ENCODE data around the gene PRDM12.

Gene PRDM12

DNA sequence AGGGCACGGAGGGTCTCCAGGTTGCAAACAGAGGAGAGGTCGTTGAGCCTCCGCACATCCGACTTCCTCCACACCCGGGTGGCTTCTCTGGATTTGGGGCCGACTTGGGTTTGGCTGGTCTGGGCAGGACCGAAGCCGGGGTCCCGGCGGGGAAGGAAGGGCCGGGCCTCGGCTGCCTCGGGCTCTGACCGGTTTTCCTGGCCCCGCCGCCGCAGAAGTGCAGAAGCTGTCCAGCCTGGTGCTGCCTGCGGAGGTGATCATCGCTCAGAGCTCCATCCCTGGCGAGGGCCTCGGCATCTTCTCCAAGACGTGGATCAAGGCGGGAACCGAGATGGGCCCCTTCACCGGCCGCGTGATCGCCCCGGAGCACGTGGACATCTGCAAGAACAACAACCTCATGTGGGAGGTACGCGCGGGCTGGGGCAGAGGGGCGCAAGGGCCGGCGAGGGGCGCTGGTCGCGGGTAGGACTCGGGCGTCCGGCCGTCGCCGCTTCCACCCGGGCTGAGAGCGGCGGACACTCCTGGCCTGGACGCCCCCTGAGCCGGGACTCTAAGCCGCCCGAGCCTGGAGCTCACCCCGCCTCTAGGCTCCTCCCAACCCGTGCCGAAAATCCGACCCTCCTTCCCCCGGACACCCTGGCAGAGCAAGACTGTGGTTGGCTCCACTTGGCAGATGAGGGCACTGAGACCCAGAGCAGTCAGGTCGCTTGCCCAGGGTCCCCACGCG is 2.2 kb downstream of the PRDM12 start:
- DNase-seq (no peak), ATAC-seq (ENCODE audit: insufficient read depth, low read depth) (no peak)
- no peaks in the 10 kb centered on the region for H3K79me2 ChIP-seq (ENCODE audit: insufficient read depth, low read length)
- H4K20me1 ChIP-seq (ENCODE audit: insufficient read depth, low read length): no peaks in the 10 kb centered on the region
- TF ChIP-seq, protein P1, sequence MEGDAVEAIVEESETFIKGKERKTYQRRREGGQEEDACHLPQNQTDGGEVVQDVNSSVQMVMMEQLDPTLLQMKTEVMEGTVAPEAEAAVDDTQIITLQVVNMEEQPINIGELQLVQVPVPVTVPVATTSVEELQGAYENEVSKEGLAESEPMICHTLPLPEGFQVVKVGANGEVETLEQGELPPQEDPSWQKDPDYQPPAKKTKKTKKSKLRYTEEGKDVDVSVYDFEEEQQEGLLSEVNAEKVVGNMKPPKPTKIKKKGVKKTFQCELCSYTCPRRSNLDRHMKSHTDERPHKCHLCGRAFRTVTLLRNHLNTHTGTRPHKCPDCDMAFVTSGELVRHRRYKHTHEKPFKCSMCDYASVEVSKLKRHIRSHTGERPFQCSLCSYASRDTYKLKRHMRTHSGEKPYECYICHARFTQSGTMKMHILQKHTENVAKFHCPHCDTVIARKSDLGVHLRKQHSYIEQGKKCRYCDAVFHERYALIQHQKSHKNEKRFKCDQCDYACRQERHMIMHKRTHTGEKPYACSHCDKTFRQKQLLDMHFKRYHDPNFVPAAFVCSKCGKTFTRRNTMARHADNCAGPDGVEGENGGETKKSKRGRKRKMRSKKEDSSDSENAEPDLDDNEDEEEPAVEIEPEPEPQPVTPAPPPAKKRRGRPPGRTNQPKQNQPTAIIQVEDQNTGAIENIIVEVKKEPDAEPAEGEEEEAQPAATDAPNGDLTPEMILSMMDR (IDR thresholded peaks at IDR 0.05; ENCODE audit: borderline replicate concordance, extremely low read depth, low read length, poor library complexity, severe bottlenecking): no peak
- TF ChIP-seq EZH2 (IDR thresholded peaks at IDR 0.05; ENCODE audit: borderline replicate concordance, low read depth, low read length, severe bottlenecking): no peak
- no peak overlapping the region for H3K4me3 ChIP-seq (ENCODE audit: low read depth in 1 of 2, low read length in 2 of 2)
- H3K36me3 ChIP-seq (ENCODE audit: insufficient read depth, low read length): no peaks in the 10 kb centered on the region
- H3K27ac ChIP-seq (ENCODE audit: low read length): no peak overlapping the region
- no peak overlapping the region for H3K9ac ChIP-seq (ENCODE audit: low read depth, low read length)
- no peaks in the 10 kb centered on the region for H3K27me3 ChIP-seq (ENCODE audit: insufficient read depth, low read length, poor library complexity)
- H3K9me3 ChIP-seq (ENCODE audit: insufficient read depth, low read length, severe bottlenecking): no peaks in the 10 kb centered on the region
- no peak overlapping the region for H2AFZ ChIP-seq (ENCODE audit: low read depth, low read length)
- H3K4me1 ChIP-seq (ENCODE audit: insufficient read depth, low read length): no peaks in the 10 kb centered on the region
- H3K4me2 ChIP-seq (ENCODE audit: insufficient read depth, low read length): no peak overlapping the region

- H3K4me2 ChIP-seq (ENCODE audit: insufficient read depth, low read length): no peak overlapping the region
- TF ChIP-seq EZH2 (IDR thresholded peaks at IDR 0.05; ENCODE audit: borderline replicate concordance, low read depth, low read length, severe bottlenecking): no peak
- TF ChIP-seq, protein P1 (IDR thresholded peaks at IDR 0.05; ENCODE audit: borderline replicate concordance, extremely low read depth, low read length, poor library complexity, severe bottlenecking): no peak
- no peak overlapping the region for H2AFZ ChIP-seq (ENCODE audit: low read depth, low read length)
- no peaks in the 10 kb centered on the region for H3K27me3 ChIP-seq (ENCODE audit: insufficient read depth, low read length, poor library complexity)
- ATAC-seq (ENCODE audit: insufficient read depth, low read depth) (no peak), DNase-seq (no peak)
- H3K9ac ChIP-seq (ENCODE audit: low read depth, low read length): no peak overlapping the region
- H4K20me1 ChIP-seq (ENCODE audit: insufficient read depth, low read length): no peaks in the 10 kb centered on the region
- no peaks in the 10 kb centered on the region for H3K79me2 ChIP-seq (ENCODE audit: insufficient read depth, low read length)
- no peaks in the 10 kb centered on the region for H3K4me1 ChIP-seq (ENCODE audit: insufficient read depth, low read length)
- H3K9me3 ChIP-seq (ENCODE audit: insufficient read depth, low read length, severe bottlenecking): no peaks in the 10 kb centered on the region
- no peak overlapping the region for H3K27ac ChIP-seq (ENCODE audit: low read length)
- H3K4me3 ChIP-seq (ENCODE audit: low read depth in 1 of 2, low read length in 2 of 2): no peak overlapping the region
- H3K36me3 ChIP-seq (ENCODE audit: insufficient read depth, low read length): no peaks in the 10 kb centered on the region
These were observed 2.7 kb downstream of the PRDM12 start for GRCh38 chr9:130667120-130667435.

GRCh38 chr9:130668196-130668595 is 3.8 kb downstream of the PRDM12 start:
- no peak for ATAC-seq (ENCODE audit: insufficient read depth, low read depth)
- no peak for DNase-seq
- no peak overlapping the region for H3K9ac ChIP-seq (ENCODE audit: low read depth, low read length)
- no peaks in the 10 kb centered on the region for H4K20me1 ChIP-seq (ENCODE audit: insufficient read depth, low read length)
- no peak overlapping the region for H3K4me2 ChIP-seq (ENCODE audit: insufficient read depth, low read length)
- H2AFZ ChIP-seq (ENCODE audit: low read depth, low read length): no peak overlapping the region
- H3K79me2 ChIP-seq (ENCODE audit: insufficient read depth, low read length): no peaks in the 10 kb centered on the region
- H3K36me3 ChIP-seq (ENCODE audit: insufficient read depth, low read length): no peaks in the 10 kb centered on the region
- no peaks in the 10 kb centered on the region for H3K4me1 ChIP-seq (ENCODE audit: insufficient read depth, low read length)
- H3K27ac ChIP-seq (ENCODE audit: low read length): no peak overlapping the region
- no peaks in the 10 kb centered on the region for H3K27me3 ChIP-seq (ENCODE audit: insufficient read depth, low read length, poor library complexity)
- H3K4me3 ChIP-seq (ENCODE audit: low read depth in 1 of 2, low read length in 2 of 2): no peak overlapping the region
- TF ChIP-seq, protein P1 (IDR thresholded peaks at IDR 0.05; ENCODE audit: borderline replicate concordance, extremely low read depth, low read length, poor library complexity, severe bottlenecking): no peak
- no peak for TF ChIP-seq EZH2 (IDR thresholded peaks at IDR 0.05; ENCODE audit: borderline replicate concordance, low read depth, low read length, severe bottlenecking)
- no peaks in the 10 kb centered on the region for H3K9me3 ChIP-seq (ENCODE audit: insufficient read depth, low read length, severe bottlenecking)

Data from DND-41 (cell line).